Measurements from ENCODE around the gene ZNF440. TPM values are rescaled to one million over a fixed set of nuclear protein-coding genes. Genes with fewer than 3 reads are reported as not detected.
A peak's percentile ranks its signal among the peaks of the same experiment; 100 is the strongest.

Gene ZNF440
- total RNA-seq, 1 donor from 2014 or later = 5.1 TPM

GRCh38 chr19:11792942-11793341 is 21.1 kb upstream of the ZNF440 start:
- Histone ChIP-seq H3K4me3 (ENCODE audit: low read depth, low read length) (no peak overlapping the region), H3K36me3 (ENCODE audit: control insufficient read depth, insufficient read depth, low read length) (no peaks in the 10 kb centered on the region), H3K27me3 (ENCODE audit: control insufficient read depth, insufficient read depth, low read length) (no peaks in the 10 kb centered on the region)
- DNase-seq (ENCODE audit: low read depth) = no peak
- TF ChIP-seq, protein P1, sequence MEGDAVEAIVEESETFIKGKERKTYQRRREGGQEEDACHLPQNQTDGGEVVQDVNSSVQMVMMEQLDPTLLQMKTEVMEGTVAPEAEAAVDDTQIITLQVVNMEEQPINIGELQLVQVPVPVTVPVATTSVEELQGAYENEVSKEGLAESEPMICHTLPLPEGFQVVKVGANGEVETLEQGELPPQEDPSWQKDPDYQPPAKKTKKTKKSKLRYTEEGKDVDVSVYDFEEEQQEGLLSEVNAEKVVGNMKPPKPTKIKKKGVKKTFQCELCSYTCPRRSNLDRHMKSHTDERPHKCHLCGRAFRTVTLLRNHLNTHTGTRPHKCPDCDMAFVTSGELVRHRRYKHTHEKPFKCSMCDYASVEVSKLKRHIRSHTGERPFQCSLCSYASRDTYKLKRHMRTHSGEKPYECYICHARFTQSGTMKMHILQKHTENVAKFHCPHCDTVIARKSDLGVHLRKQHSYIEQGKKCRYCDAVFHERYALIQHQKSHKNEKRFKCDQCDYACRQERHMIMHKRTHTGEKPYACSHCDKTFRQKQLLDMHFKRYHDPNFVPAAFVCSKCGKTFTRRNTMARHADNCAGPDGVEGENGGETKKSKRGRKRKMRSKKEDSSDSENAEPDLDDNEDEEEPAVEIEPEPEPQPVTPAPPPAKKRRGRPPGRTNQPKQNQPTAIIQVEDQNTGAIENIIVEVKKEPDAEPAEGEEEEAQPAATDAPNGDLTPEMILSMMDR (IDR thresholded peaks at IDR 0.05; ENCODE audit: insufficient read depth, low read length, poor library complexity, severe bottlenecking) = no peak

DNA sequence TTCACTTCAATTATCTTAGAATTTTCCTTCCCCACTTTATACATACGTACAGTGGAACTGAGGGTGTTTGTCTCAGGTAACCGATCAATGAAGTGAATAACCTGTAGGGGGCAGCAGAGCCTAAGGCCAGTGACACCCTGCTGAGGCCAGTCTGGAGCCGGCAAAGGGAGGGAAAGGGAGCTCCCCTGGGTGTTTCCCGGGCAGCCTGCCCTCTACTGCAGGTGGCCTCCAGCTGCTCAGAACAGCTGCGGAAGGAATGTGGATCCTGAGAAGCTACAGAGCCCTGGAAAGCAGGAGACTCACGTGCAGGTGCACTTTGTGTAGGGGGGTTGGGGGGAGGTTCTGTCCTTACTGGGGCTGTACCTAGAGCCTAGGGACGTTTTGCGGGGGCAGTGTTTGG is 16.6 kb upstream of the ZNF440 start:
- DNase-seq (ENCODE audit: low read depth) = peak; percentile 41
- Histone ChIP-seq H3K27me3 (ENCODE audit: control insufficient read depth, insufficient read depth, low read length) (no peaks in the 10 kb centered on the region), H3K36me3 (ENCODE audit: control insufficient read depth, insufficient read depth, low read length) (no peaks in the 10 kb centered on the region), H3K4me3 (ENCODE audit: low read depth, low read length) (no peak overlapping the region)
- TF ChIP-seq, protein P1 (IDR thresholded peaks at IDR 0.05; ENCODE audit: insufficient read depth, low read length, poor library complexity, severe bottlenecking) = peak; percentile 72

GRCh38 chr19:11798391-11799330 is 15.4 kb upstream of the ZNF440 start, which contains the start of gene ZNF491:
TSS of gene ZNF491 (plus strand) at chr19:11798523. CDS start at chr19:11805954, 7,431 bp downstream.
- TF ChIP-seq, protein P1 (IDR thresholded peaks at IDR 0.05; ENCODE audit: insufficient read depth, low read length, poor library complexity, severe bottlenecking) = no peak
- no peaks in the 10 kb centered on the region for H3K27me3 ChIP-seq (ENCODE audit: control insufficient read depth, insufficient read depth, low read length)
- DNase-seq (ENCODE audit: low read depth) = peak; percentile 51
- peak within 1 kb of the TSS; percentile 49 for H3K4me3 ChIP-seq (ENCODE audit: low read depth, low read length)
- no peaks in the 10 kb centered on the region for H3K36me3 ChIP-seq (ENCODE audit: control insufficient read depth, insufficient read depth, low read length)

GRCh38 chr19:11806354-11807098 is 7.5 kb upstream of the ZNF440 start:
- no peaks in the 10 kb centered on the region for H3K36me3 ChIP-seq (ENCODE audit: control insufficient read depth, insufficient read depth, low read length)
- H3K27me3 ChIP-seq (ENCODE audit: control insufficient read depth, insufficient read depth, low read length) = no peaks in the 10 kb centered on the region
- TF ChIP-seq, protein P1 (IDR thresholded peaks at IDR 0.05; ENCODE audit: insufficient read depth, low read length, poor library complexity, severe bottlenecking) = no peak
- DNase-seq (ENCODE audit: low read depth) = no peak
- H3K4me3 ChIP-seq (ENCODE audit: low read depth, low read length) = no peak overlapping the region

DNA sequence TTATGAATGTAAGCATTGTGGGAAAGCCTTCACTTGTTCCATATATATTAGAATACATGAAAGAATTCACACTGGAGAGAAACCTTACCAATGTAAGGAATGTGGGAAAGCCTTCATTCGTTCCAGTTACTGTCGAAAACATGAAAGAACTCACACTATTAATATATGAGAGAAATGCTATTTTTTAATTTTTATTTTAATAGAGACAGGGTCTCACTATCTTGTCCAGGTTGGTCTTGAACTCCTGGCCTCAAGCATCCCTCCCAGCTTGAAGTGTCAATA is 7.0 kb upstream of the ZNF440 start:
- no peak for DNase-seq (ENCODE audit: low read depth)
- Histone ChIP-seq H3K27me3 (ENCODE audit: control insufficient read depth, insufficient read depth, low read length) (no peaks in the 10 kb centered on the region), H3K4me3 (ENCODE audit: low read depth, low read length) (no peak overlapping the region), H3K36me3 (ENCODE audit: control insufficient read depth, insufficient read depth, low read length) (no peaks in the 10 kb centered on the region)
- TF ChIP-seq, protein P1 (IDR thresholded peaks at IDR 0.05; ENCODE audit: insufficient read depth, low read length, poor library complexity, severe bottlenecking) = no peak

Measured in kidney epithelial cell (primary cell).